Neural crest cell (in vitro differentiated cells): Measurements from ENCODE around the gene BSN. TPM values are rescaled to one million over a fixed set of nuclear protein-coding genes. Genes with fewer than 3 reads are reported as not detected.

ENCODE experiments used
- DNase-seq: peaks from one replicate; pipeline ENCODE4 v3.0.0; 2021; ENCODE audit warnings: low read depth, mixed read lengths, low spot score
- H3K27ac Mint-ChIP-seq: one replicate; pipeline ENCODE4 v1.8.0; 2021; ENCODE audit warnings: mild to moderate bottlenecking, mixed read lengths; ENCODE audit not compliant: unreplicated experiment
- H3K27me3 Mint-ChIP-seq: 2 replicates; pipeline ENCODE4 v1.8.0; 2021; ENCODE audit warnings: low read depth, mild to moderate bottlenecking, mixed read lengths
- H3K36me3 Mint-ChIP-seq: 2 replicates; pipeline ENCODE4 v1.8.0; 2021; ENCODE audit warnings: low read depth, mild to moderate bottlenecking, mixed read lengths
- H3K4me1 Mint-ChIP-seq: 2 replicates; pipeline ENCODE4 v1.8.0; 2021; ENCODE audit warnings: mixed read lengths
- H3K4me3 Mint-ChIP-seq: one replicate; pipeline ENCODE4 v1.8.0; 2021; ENCODE audit warnings: mild to moderate bottlenecking, mixed read lengths
- H3K9me3 Mint-ChIP-seq: 2 replicates; pipeline ENCODE4 v1.8.0; 2021; ENCODE audit warnings: mixed read lengths
- total RNA-seq: library from RNA; stranded (reverse); gene quantifications from 2 replicates; pipeline ENCODE4 v1.2.1, GENCODE V29; 2021
- TF ChIP-seq, protein P1 (sequence below): fragments of 200-600 bp; sonication (generic); conservative IDR thresholded peaks from 2 replicates; pipeline ENCODE4 v1.5.0; 2021; ENCODE audit warnings: antibody characterized with exemption, mild to moderate bottlenecking

The BSN gene
- total RNA-seq, 1 donor from 2014 or later: 6.5 TPM

DNA sequence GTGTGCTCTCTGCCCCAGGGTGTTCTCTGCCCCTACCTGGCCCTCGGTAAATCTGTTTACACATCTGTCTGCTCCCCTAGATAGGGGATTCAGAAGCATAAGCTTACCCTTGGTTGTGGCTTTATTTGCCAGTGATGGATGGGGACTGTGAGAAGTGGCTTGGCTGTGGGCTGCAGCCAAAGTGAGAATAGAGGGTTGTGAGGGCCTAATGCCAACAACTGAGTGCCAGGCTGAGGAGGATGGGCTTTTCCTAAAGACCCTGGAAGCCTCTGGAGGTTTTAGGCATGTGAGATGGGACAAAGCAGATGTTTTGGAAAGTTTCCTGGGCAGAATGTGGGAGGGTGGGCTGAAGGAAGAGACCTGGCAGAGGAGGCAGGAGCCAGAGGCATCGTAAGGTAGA is 104.4 kb downstream of the BSN start:
- Mint-ChIP-seq H3K4me1 (no peaks in the 10 kb centered on the region), H3K27me3 (no peaks in the 10 kb centered on the region), H3K36me3 (no peaks in the 10 kb centered on the region), H3K4me3 (no peak overlapping the region), H3K27ac (no peak overlapping the region), H3K9me3 (no peaks in the 10 kb centered on the region)
- DNase-seq: no peak
- TF ChIP-seq, protein P1, sequence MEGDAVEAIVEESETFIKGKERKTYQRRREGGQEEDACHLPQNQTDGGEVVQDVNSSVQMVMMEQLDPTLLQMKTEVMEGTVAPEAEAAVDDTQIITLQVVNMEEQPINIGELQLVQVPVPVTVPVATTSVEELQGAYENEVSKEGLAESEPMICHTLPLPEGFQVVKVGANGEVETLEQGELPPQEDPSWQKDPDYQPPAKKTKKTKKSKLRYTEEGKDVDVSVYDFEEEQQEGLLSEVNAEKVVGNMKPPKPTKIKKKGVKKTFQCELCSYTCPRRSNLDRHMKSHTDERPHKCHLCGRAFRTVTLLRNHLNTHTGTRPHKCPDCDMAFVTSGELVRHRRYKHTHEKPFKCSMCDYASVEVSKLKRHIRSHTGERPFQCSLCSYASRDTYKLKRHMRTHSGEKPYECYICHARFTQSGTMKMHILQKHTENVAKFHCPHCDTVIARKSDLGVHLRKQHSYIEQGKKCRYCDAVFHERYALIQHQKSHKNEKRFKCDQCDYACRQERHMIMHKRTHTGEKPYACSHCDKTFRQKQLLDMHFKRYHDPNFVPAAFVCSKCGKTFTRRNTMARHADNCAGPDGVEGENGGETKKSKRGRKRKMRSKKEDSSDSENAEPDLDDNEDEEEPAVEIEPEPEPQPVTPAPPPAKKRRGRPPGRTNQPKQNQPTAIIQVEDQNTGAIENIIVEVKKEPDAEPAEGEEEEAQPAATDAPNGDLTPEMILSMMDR: no peak

DNA sequence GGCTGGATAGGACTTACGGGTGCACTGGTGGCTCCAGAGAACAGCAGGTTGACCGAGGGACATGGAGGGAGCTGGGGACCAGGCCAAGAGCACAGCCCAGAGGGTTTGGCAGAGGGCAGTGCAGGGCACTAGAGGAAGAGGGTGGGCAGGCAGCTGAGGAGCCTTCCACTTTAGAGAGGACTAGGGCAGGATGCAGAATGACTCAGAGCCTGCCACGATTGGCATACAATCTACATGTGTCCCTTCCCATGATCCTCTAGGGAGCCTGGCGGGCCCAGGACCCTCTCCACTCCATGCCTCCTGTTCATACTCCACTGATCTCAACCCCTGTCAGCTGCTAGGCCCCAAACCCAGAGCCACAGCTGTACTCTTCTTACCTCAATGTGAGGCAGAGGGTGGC is 105.5 kb downstream of the BSN start:
- Mint-ChIP-seq H3K4me1 (no peaks in the 10 kb centered on the region), H3K4me3 (no peak overlapping the region), H3K27me3 (no peaks in the 10 kb centered on the region), H3K27ac (no peak overlapping the region), H3K36me3 (no peaks in the 10 kb centered on the region), H3K9me3 (no peaks in the 10 kb centered on the region)
- no peak for DNase-seq
- TF ChIP-seq, protein P1: no peak

- Mint-ChIP-seq H3K27ac (no peak overlapping the region), H3K36me3 (no peaks in the 10 kb centered on the region), H3K4me3 (no peak overlapping the region), H3K9me3 (no peaks in the 10 kb centered on the region), H3K4me1 (peaks cover under 1% of the 10 kb centered on the region), H3K27me3 (no peaks in the 10 kb centered on the region)
- no peak for DNase-seq
- TF ChIP-seq, protein P1: no peak
These were observed 107.0 kb downstream of the BSN start for GRCh38 chr3:49661281-49661680.

- Mint-ChIP-seq H3K4me1 (peaks cover 6% of the 10 kb centered on the region), H3K36me3 (no peaks in the 10 kb centered on the region), H3K4me3 (no peak overlapping the region), H3K9me3 (no peaks in the 10 kb centered on the region), H3K27ac (no peak overlapping the region), H3K27me3 (no peaks in the 10 kb centered on the region)
- TF ChIP-seq, protein P1: no peak
- no peak for DNase-seq
These were observed 107.7 kb downstream of the BSN start for GRCh38 chr3:49662021-49662420.

GRCh38 chr3:49662720-49663413 is 108.6 kb downstream of the BSN start:
- Mint-ChIP-seq H3K9me3 (no peaks in the 10 kb centered on the region), H3K36me3 (no peaks in the 10 kb centered on the region), H3K4me3 (no peak overlapping the region), H3K27me3 (no peaks in the 10 kb centered on the region), H3K4me1 (peaks cover 8% of the 10 kb centered on the region), H3K27ac (no peak overlapping the region)
- DNase-seq: no peak
- TF ChIP-seq, protein P1: no peak
